Progenitor cell of endocrine pancreas (in vitro differentiated cells): ENCODE data around the gene BMPER. TPM values are rescaled to one million over a fixed set of nuclear protein-coding genes. Genes with fewer than 3 reads are reported as not detected.

Source experiments
- DNase-seq: peaks from one replicate; pipeline ENCODE4 v3.0.0; 2021; ENCODE audit warnings: low spot score; ENCODE audit not compliant: unreplicated experiment
- H3K27ac Mint-ChIP-seq: 2 replicates; pipeline ENCODE4 v1.8.0; 2021; ENCODE audit warnings: mild to moderate bottlenecking, moderate library complexity, mixed read lengths
- H3K27me3 Mint-ChIP-seq: 2 replicates; pipeline ENCODE4 v1.8.0; 2021; ENCODE audit warnings: mixed read lengths
- H3K36me3 Mint-ChIP-seq: 2 replicates; pipeline ENCODE4 v1.8.0; 2022; ENCODE audit warnings: mixed read lengths; ENCODE audit not compliant: insufficient read depth
- H3K4me1 Mint-ChIP-seq: 2 replicates; pipeline ENCODE4 v1.8.0; 2021; ENCODE audit warnings: low read depth, mixed read lengths
- H3K4me3 Mint-ChIP-seq: 2 replicates; pipeline ENCODE4 v1.8.0; 2021; ENCODE audit warnings: low read depth, mild to moderate bottlenecking, moderate library complexity, mixed read lengths
- H3K9me3 Mint-ChIP-seq: 2 replicates; pipeline ENCODE4 v1.8.0; 2021; ENCODE audit warnings: low read depth, mixed read lengths
- total RNA-seq: library from RNA; stranded (reverse); gene quantifications from 2 replicates; pipeline ENCODE4 v1.2.1, GENCODE V29; 2021
- TF ChIP-seq, protein P1 (sequence below): fragments of 200-600 bp; sonication (generic); IDR thresholded peaks from one replicate; pipeline ENCODE4 v1.5.0; 2021; ENCODE audit warnings: antibody characterized with exemption, mild to moderate bottlenecking; ENCODE audit not compliant: unreplicated experiment

The BMPER gene
- total RNA-seq, 1 donor from 2014 or later = 0.36 TPM

DNA sequence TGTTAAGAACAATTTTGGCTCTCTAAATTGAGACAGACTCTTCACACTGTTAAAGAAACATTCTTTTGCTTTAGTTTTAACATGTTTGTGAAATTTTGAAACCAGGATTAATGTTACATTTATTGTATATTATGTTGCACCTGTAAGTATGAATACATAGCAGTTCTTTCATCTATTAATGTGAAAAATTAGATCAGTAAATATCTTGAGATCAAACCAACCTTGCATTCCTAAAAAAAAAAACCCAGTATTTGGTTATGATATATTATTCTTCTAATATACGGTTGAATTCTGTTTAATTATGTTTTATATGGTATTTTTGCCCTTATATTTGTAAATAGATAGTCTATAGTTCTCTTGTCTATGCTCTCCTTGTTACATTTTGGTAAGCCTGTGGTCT is 219.4 kb downstream of the BMPER start:
- H3K36me3 Mint-ChIP-seq = no peaks in the 10 kb centered on the region
- TF ChIP-seq, protein P1, sequence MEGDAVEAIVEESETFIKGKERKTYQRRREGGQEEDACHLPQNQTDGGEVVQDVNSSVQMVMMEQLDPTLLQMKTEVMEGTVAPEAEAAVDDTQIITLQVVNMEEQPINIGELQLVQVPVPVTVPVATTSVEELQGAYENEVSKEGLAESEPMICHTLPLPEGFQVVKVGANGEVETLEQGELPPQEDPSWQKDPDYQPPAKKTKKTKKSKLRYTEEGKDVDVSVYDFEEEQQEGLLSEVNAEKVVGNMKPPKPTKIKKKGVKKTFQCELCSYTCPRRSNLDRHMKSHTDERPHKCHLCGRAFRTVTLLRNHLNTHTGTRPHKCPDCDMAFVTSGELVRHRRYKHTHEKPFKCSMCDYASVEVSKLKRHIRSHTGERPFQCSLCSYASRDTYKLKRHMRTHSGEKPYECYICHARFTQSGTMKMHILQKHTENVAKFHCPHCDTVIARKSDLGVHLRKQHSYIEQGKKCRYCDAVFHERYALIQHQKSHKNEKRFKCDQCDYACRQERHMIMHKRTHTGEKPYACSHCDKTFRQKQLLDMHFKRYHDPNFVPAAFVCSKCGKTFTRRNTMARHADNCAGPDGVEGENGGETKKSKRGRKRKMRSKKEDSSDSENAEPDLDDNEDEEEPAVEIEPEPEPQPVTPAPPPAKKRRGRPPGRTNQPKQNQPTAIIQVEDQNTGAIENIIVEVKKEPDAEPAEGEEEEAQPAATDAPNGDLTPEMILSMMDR = no peak
- no peak for DNase-seq
- no peaks in the 10 kb centered on the region for H3K27me3 Mint-ChIP-seq
- no peak overlapping the region for H3K4me3 Mint-ChIP-seq
- peaks cover 14% of the 10 kb centered on the region for H3K9me3 Mint-ChIP-seq
- no peaks in the 10 kb centered on the region for H3K4me1 Mint-ChIP-seq
- no peak overlapping the region for H3K27ac Mint-ChIP-seq

DNA sequence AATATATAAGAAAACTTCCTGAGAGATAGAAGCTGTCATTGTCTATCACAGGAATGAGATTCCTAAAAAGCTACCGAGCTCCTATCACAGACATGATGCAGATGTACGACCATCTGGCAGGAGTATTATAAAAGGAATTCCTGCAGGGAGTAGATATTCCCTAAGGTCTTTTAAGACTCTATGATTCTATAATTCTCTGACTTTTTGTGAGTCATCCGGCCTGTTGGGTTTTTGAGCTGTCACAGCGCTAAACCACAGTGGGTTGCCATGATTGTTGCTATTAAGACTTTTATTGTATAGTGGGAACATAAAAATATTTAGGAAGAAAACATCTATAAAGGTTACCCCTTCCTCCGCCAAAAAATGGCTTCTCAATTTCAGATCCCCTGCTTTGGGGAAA is 223.4 kb downstream of the BMPER start:
- Mint-ChIP-seq H3K36me3 (no peaks in the 10 kb centered on the region), H3K4me1 (no peaks in the 10 kb centered on the region), H3K9me3 (peaks cover 14% of the 10 kb centered on the region), H3K27ac (no peak overlapping the region), H3K27me3 (no peaks in the 10 kb centered on the region), H3K4me3 (no peak overlapping the region)
- TF ChIP-seq, protein P1 = no peak
- no peak for DNase-seq

DNA sequence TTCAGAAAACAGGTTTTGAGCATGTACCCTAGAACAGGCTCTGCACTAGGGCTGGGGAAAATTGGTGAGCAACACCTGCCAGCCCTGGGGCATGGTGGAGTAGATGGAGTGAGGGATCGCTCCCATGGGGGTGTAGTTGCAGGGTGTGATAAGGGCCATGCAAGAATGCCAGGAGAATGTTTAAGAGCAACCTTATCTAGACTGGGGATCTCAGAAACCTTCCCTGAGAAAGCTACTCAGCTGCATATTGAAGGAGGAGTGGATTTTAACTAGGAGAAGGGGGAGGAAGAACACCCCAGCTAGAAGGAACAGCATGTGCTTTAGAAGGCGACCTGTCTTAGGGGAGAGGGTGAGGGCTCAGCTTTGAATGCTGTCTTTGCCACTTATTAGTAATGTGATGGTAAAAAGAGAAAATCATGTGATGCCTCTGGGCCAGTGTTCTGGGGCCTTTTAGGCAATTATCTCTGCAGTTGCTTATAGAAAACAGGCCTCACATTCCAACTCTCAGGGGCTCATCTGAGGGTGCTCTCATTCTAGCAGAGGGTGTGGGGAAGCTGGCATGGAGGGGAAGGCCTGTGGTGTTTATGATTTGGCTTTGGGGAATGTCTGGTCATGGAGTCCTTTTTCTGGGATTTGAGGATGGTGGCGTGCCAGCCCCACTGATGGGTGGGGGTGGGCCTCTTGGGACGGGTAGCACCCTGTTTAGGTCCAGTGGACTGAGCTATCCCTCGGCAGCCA is 225.4 kb downstream of the BMPER start:
- no peaks in the 10 kb centered on the region for H3K4me1 Mint-ChIP-seq

DNA sequence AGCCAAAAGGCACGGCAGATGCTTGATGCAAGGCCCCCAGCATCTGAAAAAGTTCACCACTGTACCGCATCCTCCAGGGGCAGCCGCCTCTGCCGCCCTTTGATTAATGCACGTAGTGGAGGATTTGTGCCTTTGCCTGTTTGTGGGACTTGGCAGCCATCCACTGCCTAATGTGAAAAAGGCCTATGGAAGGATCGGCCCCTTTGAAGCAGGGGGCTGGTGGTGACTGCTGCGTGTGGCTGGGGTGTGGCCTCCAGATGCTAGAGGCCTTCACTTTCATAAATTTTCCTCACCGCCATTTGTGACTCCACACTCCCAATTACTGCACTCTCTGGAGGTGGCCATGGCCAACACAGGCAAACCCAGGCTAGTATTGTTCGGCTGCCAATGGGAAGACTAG is 226.0 kb downstream of the BMPER start:
- H3K4me1 Mint-ChIP-seq = no peaks in the 10 kb centered on the region

More for the DNA sequence above, 225.4 kb downstream of the BMPER start:
- Mint-ChIP-seq H3K4me3 (no peak overlapping the region), H3K27ac (no peak overlapping the region), H3K27me3 (no peaks in the 10 kb centered on the region), H3K9me3 (peaks cover 3% of the 10 kb centered on the region), H3K36me3 (no peaks in the 10 kb centered on the region)
- no peak for DNase-seq
- TF ChIP-seq, protein P1 = no peak

DNA sequence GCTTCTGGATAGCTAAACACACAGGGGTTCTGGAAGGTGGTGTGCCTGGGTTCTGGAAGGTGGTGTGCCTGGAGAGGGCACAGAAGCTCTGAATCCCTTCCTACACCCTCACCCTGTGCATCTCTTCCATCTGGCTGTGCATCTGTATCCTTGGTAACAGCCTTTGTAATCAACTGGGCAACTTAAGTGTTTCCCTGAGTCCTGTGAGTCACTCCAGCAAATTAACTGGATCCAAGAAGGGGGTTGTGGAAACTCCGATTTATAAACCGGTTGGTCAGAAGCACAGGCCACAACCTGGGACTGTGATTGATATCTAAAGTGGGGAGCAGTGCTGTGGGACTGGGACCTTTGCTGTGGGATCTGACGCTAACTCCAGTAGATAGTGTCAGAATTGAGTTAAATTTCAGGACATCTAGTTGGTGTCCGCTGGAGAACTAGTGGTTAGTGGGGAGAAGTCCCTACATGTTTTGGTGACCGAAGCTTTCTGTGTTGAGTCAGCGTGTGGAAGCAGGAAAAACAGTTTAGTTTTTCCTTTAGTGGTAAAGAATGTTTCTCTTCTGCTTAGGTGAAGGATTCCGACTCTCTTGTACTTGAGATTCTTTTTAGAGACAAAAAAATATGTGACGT is 228.1 kb downstream of the BMPER start:
- H3K36me3 Mint-ChIP-seq = no peaks in the 10 kb centered on the region
- DNase-seq = no peak
- TF ChIP-seq, protein P1 = no peak
- no peaks in the 10 kb centered on the region for H3K27me3 Mint-ChIP-seq
- no peak overlapping the region for H3K27ac Mint-ChIP-seq
- H3K9me3 Mint-ChIP-seq = no peaks in the 10 kb centered on the region
- H3K4me3 Mint-ChIP-seq = no peak overlapping the region
- peaks cover 5% of the 10 kb centered on the region for H3K4me1 Mint-ChIP-seq

More for the DNA sequence above, 226.0 kb downstream of the BMPER start:
- Mint-ChIP-seq H3K27ac (no peak overlapping the region), H3K36me3 (no peaks in the 10 kb centered on the region), H3K27me3 (no peaks in the 10 kb centered on the region), H3K9me3 (no peaks in the 10 kb centered on the region), H3K4me3 (no peak overlapping the region)
- TF ChIP-seq, protein P1 = no peak
- no peak for DNase-seq
